HG03280 (cell line): ENCODE data around the gene GABRB1.
"Not testable (repeated sequence)": the region's sequence is repeated elsewhere in the genome, so short reads cannot be mapped to it uniquely, and the experiment has no call there.

Source experiments
- ATAC-seq: cut with Tn5 transposase; IDR thresholded peaks from one replicate; pipeline ENCODE4 v1.9.1; 2021; ENCODE audit warnings: mild to moderate bottlenecking, moderate library complexity; ENCODE audit not compliant: unreplicated experiment

The GABRB1 gene

GRCh38 chr4:47278631-47279030, 247.3 kb downstream of the GABRB1 start:
- ATAC-seq: no peak

- peak; percentile 81 for ATAC-seq
These were observed 256.4 kb downstream of the GABRB1 start for GRCh38 chr4:47287735-47288134.

GRCh38 chr4:47289805-47290204, 258.4 kb downstream of the GABRB1 start:
- no peak for ATAC-seq

- ATAC-seq: not testable (repeated sequence)
These were observed 259.5 kb downstream of the GABRB1 start for GRCh38 chr4:47290873-47291272.

GRCh38 chr4:47309165-47309564, 277.8 kb downstream of the GABRB1 start:
- ATAC-seq: no peak

- ATAC-seq: no peak
These were observed 280.8 kb downstream of the GABRB1 start for GRCh38 chr4:47312170-47312569.

- ATAC-seq: no peak
These were observed 282.0 kb downstream of the GABRB1 start for GRCh38 chr4:47313384-47313783.

GRCh38 chr4:47315346-47315745, 284.0 kb downstream of the GABRB1 start:
- no peak for ATAC-seq

GRCh38 chr4:47326025-47326424, 294.7 kb downstream of the GABRB1 start:
- ATAC-seq: no peak

- no peak for ATAC-seq
These were observed 299.5 kb downstream of the GABRB1 start for GRCh38 chr4:47330866-47331265.

GRCh38 chr4:47334652-47335051, 303.3 kb downstream of the GABRB1 start:
- no peak for ATAC-seq

GRCh38 chr4:47337893-47338292, 306.5 kb downstream of the GABRB1 start:
- ATAC-seq: no peak

GRCh38 chr4:47340914-47341313, 309.5 kb downstream of the GABRB1 start:
- ATAC-seq: no peak

GRCh38 chr4:47342796-47343195, 311.4 kb downstream of the GABRB1 start:
- ATAC-seq: no peak

- no peak for ATAC-seq
These were observed 318.0 kb downstream of the GABRB1 start for GRCh38 chr4:47349326-47349725.

GRCh38 chr4:47355568-47355967, 324.2 kb downstream of the GABRB1 start:
- no peak for ATAC-seq

GRCh38 chr4:47359891-47360290, 328.5 kb downstream of the GABRB1 start:
- no peak for ATAC-seq

GRCh38 chr4:47367761-47368160, 336.4 kb downstream of the GABRB1 start:
- ATAC-seq: no peak

GRCh38 chr4:47368211-47368610, 336.8 kb downstream of the GABRB1 start:
- ATAC-seq: no peak

- no peak for ATAC-seq
These were observed 341.2 kb downstream of the GABRB1 start for GRCh38 chr4:47372561-47372960.

- ATAC-seq: no peak
These were observed 341.8 kb downstream of the GABRB1 start for GRCh38 chr4:47373174-47373573.

- no peak for ATAC-seq
These were observed 342.3 kb downstream of the GABRB1 start for GRCh38 chr4:47373709-47374108.

GRCh38 chr4:47374477-47374876, 343.1 kb downstream of the GABRB1 start:
- no peak for ATAC-seq
